ENCODE measurements around the gene MEF2C.

DNA sequence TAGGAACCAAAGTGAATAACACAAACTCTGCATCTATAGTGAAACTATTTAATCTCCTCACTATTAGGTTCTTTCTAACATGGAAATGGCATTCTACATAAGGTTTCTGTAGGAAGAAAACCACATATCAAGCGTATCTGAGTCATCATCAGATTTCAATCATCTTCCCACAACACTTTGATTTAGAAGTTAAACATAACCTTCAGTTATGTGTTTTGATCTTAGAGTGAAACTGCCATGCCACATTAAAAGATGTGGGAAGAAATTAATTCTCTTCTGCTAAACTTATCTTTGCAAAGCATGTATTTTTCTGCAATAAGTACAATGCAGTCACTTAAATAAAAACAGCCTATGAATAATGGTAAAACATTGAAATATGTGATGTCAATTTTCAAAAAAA lies 55.0 kb downstream of the MEF2C start:
- TF ChIP-seq POLR2AphosphoS5 (IDR thresholded peaks at IDR 0.05) (no peak), POLR2A (IDR thresholded peaks at IDR 0.05) (no peak), CTCF (IDR thresholded peaks at IDR 0.05) (no peak), EP300 (IDR thresholded peaks at IDR 0.05) (no peak)

Data from sigmoid colon (tissue), 4 donors.